Frontal cortex (tissue), 4 donors: ENCODE results near the gene COL21A1. TPM values are rescaled to one million over a fixed set of nuclear protein-coding genes. Genes with fewer than 3 reads are reported as not detected.
"Not testable (repeated sequence)": the region's sequence is repeated elsewhere in the genome, so short reads cannot be mapped to it uniquely, and the experiment has no call there.

Source experiments
- DNase-seq, 2 donors: peaks; one replicate each; pipeline ENCODE4 v3.0.0; 2012; ENCODE audit warnings: low spot score in 2 of 2
- FAIRE-seq: peaks from 2 replicates; lab custom pipeline; 2012; peaks lifted over from hg19 to GRCh38; lab: Jason Lieb, UNC
- total RNA-seq: library from RNA; depleted of rRNA; stranded (reverse); fragments of >200 nt; gene quantifications from one replicate; pipeline ENCODE4 v1.2.3, GENCODE V29; 2014
- donor health status: control.
- donor health status: control.
- donor health status: control.

COL21A1 gene
- 1.6 TPM for total RNA-seq

DNA sequence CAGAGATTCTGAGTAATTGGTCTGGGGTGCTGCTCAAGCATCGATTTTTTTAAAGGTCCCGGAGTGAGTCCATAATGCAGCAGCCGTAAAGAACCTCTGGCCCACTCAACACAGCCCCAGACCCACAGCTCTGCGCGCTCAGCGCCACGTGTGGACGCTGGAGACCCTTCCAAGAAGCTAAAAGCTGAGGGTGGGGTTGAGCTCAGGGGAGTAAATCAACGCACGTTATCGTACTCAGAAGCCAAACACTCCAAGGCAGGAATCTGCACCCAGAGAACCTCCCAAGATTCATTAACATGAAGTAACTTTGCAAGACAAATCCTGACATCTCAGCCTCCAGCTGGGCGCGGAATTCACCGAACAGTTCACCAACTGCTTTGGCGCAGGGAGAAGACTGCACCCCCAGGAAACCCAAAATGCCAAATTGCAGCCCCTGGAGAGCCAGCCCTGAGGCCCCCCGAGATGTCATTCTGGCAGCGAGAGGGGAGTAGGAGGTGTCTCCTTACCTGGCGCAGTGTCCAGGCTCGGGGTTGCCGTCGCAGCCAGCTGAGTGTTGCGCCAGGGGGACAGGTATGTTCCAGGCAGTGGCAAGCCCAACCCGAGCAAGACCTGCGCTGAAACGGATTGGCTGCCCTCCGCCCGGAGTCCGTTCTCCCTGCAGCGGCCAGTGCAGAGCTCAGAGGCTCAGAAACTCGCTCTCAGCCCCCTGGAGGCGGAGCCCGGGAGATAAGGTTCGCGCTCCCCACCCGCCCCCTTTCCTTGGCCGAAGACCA, at the start of gene COL21A1:
COL21A1 (minus strand) TSS at position 700 of the 773 bp plus-strand sequence. CDS start 64,962 bp downstream, outside the sequence.
- FAIRE-seq, result no peak

DNA sequence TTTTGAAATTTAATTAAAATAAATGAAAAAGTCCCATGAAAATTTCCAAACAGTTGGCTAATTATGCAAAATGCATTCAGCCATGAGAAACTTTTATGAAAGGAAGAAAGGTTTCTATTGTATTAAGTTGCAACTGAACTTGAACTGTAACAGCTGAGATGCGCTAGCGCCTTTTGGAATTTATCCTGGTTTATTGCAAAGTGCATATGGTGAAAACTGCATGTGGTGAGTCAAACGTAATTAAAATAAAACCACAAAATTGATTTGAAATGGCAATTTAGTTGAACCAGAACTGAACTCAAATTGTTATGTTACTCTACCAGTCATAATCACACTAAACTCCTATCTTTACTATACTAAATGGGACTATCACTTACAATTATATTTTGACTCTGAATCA, 46.4 kb upstream of the COL21A1 start:
- no peak for DNase-seq

More for the DNA sequence above, at the start of gene COL21A1:
- peak in 1 of 2 donors; percentile 13 for DNase-seq

DNA sequence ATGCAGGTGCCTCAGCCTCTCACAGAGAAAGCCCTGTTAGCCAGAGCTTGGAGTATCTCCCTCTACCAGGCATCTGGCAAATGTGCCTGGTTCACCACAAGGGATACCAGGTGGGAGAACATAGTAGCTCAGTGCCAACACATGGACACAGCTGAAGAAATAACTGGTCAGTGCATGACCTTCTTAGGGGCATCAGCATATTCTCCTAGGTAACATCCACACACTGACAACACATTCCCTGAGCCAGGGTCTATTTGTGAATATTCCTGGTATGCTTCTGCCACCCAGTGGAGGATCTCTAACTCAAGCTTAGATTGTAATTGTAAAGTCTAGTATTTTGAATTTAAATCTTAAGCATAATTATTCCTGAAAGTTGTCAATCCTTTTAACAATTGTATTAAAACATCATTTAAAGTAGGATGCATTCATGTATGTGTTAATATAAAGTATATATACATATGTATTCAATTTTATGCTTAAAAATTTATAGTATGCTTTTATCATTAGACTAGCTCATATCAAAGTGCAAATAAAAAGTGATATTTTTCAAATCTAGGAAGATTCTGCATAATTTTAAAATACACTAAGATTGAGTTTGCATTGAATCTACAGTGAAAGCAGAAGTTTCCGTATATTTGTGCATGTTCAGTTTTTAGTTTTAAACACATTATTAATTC, 45.3 kb upstream of the COL21A1 start:
- DNase-seq (peak in 1 of 2 donors; percentile 32), FAIRE-seq (peak; percentile 77)

More for the DNA sequence above, 46.4 kb upstream of the COL21A1 start:
- FAIRE-seq, result no peak

DNA sequence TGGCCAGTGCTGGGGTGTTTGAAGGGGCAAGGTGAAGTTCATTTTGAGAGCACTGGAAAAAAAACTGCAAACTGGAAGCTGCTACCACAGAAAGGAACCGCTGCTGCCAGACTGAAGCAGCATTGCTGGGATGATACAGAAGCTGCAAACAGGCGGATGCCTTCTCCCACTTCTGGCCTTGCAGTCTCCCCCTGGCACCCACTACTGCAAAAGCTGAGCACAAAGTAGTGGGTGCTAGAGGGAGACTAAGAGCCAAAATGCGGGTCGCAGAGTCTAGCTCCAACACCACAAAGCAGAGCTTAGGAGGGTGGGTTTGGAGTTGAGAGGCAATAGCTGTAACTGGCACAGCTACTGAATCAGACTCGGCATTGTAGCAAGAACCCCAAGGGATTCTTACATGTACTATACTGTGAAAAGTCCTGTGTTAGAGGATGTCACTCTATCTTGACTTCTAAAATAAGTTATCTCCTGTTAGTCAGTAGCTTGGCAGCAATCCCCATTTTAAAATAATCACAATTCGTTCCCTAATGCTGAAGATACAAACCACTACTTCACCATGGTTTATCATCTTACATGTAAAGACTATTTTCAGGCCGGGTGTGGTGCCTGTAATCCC, 44.0 kb upstream of the COL21A1 start:
- DNase-seq (no peak), FAIRE-seq (no peak)

DNA sequence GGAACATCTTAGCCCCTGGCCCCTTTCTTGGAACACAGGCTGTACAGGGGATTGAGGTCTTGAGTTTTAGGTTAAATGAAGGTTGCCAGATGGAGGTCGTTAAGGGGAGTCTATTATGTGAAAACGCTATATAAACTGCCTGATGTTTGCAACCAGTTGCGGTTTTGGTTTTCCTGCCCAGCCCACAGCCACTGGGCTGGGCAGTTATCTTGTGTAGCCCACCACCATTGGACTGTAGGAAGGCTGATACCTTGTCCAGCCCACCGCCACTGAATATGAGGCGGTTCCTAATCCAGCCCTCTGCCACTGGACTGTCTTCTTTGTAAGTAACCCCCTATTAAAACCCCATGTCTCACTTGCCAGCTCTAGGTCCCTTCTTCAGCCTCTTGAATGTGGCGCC, 42.3 kb upstream of the COL21A1 start:
- DNase-seq (no peak), FAIRE-seq (no peak)

DNA sequence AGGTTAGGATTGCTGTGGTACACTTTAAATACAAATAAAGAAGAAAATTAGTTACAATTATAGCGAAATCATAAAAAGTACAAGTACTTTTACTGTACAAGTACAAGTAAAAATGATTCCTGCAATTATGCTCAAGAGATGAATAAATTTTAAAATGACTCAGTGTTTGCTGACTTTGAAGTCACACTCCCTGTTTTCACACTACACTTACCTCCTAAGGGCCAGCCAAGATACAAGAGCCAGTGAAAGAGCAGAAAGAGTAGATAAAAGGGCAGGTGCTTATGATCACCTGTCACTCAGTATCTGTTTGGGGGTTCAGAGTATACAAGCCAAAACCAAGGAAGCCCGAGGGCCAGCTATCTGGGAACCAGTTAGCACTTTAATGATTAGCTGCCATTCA, 41.0 kb upstream of the COL21A1 start:
- no peak for FAIRE-seq

DNA sequence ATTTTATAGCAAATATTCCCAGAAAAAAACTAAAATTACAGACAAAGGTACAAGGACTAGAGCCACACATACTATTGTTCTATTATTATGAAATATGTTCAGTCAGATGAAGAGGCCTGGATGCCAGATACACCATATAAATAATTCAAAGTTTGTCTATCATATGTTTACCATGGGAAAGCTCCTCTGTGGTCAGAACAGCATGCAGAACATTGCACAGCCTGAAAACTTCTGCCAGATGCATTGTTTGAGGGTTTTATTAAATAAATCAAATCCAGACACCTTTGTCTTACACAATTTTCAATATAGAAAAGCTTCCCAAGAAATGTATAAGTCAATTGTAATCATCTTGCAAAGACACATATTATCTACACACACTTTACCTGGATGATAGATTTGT, 35.0 kb upstream of the COL21A1 start:
- FAIRE-seq (no peak), DNase-seq (no peak)

More for the DNA sequence above, 41.0 kb upstream of the COL21A1 start:
- no peak for DNase-seq

DNA sequence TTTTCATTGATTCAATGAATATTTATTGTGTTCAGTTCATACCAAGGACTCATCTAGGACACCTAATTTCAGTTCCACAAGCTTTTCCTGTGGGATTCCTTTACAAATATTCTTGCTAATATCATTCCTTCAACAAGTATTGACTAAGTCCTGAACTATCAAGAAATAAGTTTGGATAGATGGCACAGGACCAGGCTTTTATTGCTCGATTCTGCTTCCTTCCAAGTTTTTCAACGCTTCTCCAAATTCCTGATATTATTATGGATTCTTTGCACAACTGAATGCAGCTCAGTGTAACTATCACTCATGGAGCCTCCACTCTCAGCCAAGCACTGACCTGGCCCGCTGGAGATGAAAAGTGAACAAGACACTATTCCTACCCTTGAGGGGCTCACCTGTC, 32.7 kb upstream of the COL21A1 start:
- FAIRE-seq, result no peak
- DNase-seq, result no peak

DNA sequence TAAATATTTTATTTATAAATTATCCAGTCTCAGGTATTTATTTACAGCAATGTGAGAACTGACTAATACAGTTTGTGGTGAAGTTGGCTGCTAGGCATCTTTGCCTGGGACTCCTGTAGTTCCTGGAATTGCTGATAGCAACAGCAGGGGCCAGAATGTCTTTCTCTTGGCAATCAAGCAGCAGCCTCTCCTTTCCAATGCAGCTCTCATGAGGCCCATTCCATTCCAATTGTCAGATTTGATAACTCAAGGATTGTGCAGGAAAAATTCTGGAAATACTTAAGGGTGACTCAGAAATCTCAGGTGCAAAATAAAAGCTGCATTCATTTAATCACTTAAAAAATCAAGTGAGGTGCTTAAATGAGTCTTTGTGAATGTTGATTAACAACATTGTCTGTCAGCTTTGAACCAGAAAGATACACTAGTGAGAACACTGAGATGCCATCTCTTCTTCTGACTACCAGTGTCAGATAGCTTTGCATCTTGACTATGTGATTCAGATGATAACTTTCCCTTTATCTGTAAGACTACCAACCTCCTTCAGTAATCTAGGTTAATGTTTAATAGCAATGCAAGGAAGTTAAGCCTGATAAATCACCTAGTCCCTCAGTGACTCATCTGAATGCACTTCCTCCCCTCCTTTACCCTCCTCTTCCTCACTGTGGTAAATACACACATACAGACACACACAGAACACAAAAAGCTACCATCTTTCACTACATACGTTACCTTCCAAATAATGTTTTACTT, 32.1 kb upstream of the COL21A1 start:
- FAIRE-seq (no peak), DNase-seq (no peak)

DNA sequence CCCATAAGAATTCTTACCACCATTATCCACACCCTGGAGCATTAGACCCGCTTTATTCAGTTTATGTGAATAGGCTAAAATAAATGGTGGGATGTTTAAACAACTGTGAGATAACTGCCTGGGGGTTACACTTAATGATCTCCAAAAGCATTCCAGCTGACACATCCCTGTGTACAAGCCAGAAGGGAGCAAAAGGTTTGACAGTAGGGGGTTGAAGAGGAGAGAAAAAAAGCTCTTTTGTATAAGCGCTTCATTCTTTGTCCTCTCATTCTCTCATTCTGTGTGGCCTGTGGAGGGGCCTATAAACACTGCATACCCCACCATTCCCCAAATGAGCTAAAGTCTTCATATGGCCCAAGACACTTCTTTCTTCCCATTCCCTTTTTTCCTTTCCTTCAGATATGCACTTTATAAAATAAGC, 30.8 kb upstream of the COL21A1 start:
- no peak for DNase-seq

DNA sequence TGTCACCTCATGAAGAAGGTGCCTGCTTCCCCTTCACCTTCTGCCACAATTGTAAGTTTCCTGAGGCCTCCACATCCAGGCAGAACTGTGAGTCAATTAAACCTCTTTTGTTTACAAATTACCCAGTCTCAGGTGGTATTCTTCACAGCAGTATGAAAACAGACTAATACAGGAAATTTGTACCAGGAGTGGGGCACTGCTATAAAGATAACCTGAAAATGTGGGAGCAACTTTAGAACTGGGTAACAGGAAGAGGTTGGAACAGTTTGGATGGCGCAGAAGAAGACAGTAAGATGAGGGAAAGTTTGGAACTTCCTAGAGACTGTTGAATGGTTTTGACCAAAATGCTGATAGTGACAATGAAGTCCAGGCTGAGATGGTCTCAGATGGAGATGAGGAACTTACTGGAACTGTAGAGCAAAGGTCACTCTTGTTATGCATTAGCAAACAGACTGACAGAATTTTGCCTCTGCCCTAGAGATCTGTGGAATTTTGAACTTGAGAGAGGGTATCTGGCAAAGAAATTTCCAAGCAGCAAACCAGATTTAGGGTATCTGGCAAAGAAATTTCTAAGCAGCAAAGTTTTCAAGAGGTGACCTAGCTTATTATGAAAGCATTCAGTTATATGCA, 23.5 kb upstream of the COL21A1 start:
- DNase-seq, result no peak
- FAIRE-seq, result no peak

More for the DNA sequence above, 30.8 kb upstream of the COL21A1 start:
- FAIRE-seq, result no peak

DNA sequence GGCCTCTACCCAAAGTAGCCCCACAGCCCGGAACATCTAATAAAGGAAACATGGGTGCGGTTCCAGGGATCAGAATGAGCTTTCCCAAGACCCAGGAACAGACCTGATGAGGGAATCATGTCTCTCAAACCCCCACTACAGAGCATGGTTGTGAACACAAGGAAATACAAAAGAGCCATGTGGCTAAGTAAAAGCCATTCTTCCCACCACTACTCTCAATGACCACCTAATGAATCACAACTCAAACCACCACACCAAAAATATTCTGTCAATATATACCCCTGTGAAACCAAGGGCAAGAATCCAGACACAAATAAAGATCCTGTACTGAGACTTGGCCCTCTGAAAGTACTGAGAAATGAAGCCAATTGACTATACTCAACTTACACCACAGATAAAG, 20.9 kb upstream of the COL21A1 start:
- FAIRE-seq (no peak), DNase-seq (no peak)

DNA sequence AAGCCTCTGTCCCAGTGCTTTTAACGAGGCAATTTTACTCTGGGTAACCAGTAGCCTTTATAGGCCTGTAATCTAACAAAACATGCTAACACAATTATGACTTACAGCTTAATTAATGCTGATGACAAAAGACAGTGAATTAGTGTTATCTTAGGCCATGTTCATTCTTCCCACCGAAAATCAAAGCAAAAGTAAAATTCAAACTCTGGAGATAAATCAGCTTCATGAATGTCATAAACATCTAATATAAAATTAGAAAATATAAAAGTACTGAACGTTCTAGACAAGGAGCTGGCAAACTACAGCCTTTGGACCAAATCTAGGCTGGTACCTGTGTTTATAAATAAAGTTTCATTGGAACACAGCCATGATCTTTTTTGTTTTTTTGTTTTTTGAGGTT, 18.6 kb upstream of the COL21A1 start:
- DNase-seq (no peak), FAIRE-seq (no peak)

DNA sequence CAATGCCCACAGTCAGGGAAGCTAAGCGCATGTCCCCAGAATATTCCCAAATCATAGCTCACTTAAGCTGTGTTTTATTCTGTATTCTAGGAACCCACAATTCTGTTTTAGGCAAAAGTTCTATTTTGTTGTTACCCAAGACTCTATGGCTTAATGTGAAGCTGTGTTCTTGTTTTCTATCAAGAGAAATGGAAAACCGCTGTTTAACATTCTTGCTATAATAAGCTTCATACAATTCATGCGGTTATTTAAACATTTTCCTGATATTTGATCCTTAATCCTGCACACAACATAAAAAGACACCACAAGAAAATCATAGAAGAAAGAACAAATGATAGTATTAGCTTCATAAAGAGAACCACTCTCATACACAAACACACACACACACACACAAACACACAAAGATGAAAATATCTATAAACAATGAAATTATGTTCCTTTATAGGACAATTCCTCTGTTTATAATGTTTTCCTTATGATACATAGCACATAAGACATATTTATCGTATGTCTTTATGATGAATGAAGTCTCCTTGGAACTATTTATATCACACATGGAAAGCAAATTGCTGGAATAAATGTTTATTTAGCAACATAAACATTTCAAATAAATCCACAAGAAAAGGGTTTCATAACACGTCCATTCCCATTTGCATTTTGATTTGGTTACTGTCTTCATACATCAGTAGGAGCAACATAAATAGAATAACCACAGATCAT, 16.4 kb upstream of the COL21A1 start:
- no peak for FAIRE-seq
- no peak for DNase-seq

DNA sequence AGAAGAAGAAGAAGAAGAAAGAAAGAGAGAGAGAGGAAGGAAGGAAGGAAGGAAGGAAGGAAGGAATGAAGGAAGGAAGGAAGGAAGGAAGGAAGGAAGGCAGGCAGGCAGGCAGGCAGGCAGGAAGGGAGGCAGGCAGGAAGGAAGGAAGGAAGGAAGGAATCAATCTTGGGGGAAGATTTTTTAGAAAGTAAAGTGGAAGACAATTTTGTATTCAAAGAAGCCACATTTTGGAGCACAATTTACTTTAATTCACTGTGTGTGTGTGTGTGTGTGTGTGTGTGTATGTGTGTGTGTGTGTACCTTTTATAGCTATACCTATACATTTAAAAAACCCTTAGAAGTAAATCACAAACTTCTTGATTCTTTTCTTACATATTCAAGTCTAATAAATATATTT, 13.2 kb upstream of the COL21A1 start:
- not testable (repeated sequence) for FAIRE-seq, DNase-seq

DNA sequence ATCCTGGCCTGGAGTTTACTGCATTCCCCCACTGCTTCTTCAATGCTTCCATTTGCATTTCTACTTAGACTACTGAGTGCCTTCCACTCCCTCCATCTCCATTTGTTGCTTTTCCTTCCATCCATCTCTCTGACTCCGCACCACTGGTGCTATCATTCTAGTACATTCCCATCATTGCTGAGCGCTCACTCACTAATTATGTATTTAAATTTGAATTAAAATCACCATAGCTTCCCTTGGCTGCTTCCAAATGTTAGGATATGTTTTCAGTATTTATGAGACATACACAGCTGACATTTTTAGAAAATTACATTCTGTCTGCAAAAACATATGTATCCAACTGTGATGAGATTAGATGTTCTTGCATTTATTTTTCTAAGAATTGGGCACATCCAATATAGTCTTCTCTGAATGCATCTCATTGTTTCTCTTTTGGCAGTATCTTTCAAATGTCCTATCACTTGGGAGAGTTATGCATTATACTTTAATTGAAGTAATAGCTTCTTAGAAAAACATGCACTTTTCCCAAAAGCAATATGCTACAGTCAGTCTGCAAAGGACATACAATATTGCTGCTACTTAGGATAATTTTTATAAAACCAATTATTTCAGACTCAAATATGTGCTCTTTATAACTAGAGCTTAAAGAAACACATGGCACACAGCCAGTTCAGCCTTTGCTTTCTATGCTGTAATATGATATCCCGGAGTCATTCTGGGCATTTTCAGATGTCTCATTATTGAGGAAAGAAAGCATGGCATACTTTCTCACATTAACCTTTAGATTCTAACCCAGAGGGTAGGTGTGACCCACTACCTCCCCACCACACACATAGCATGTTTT, 12.1 kb upstream of the COL21A1 start:
- DNase-seq, result no peak
- FAIRE-seq, result no peak

DNA sequence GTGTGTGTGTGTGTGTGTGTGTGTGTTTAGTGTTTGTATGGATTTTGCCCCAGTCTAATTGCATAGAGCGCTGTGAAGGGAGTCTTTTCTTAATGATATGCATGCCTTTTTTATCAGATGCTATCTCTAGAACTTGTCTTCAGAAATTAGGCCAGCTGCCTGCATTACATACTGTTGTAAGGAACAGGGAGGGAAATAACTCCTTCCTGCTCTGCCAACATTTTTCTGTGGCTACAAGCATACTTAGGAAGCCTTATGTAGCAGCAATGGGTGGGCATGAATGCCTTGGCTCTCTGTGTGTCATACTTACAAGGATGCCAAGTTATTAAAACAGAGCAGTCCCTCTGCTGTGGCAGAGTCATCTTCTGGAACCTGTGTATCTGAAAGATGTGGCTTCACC, 8.0 kb upstream of the COL21A1 start:
- no peak for FAIRE-seq
- no peak for DNase-seq

DNA sequence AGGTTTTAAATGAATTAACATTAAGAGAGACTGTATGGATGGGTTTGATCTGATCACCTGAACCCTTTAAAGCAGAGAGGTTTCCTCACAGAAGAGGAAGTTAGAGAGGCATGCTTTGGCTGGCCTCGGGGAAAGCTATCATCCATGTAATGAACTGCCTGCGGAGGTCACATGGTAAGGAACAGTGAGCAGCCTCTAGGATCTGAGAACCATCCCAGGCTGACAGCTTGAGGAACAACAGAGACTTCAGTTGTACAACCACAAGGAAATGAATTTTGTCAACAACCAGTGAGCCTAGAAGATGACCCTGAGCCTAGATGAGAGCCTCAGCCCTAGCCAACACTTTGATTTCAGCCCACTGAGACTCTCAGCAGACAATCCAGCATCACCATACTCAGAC, 2.9 kb upstream of the COL21A1 start:
- no peak for FAIRE-seq
- no peak for DNase-seq
